Urinary bladder (tissue), 4 donors: ENCODE results near the gene PCMTD2. TPM values are rescaled to one million over a fixed set of nuclear protein-coding genes. Genes with fewer than 3 reads are reported as not detected.

ENCODE experiments used
- DNase-seq: peaks from one replicate; pipeline ENCODE4 v3.0.0-alpha.2; 2015; ENCODE audit errors: extremely low spot score
- H3K27ac ChIP-seq: one replicate; pipeline ENCODE4 v1.5.1; 2013; ENCODE audit warnings: low read depth, mild to moderate bottlenecking, moderate library complexity
- H3K36me3 ChIP-seq: one replicate; pipeline ENCODE4 v1.6.1; 2013; ENCODE audit warnings: mild to moderate bottlenecking, moderate library complexity; ENCODE audit not compliant: insufficient read depth
- H3K4me1 ChIP-seq: one replicate; pipeline ENCODE4 v1.6.1; 2013; ENCODE audit warnings: mild to moderate bottlenecking, moderate library complexity; ENCODE audit not compliant: insufficient read depth
- H3K4me3 ChIP-seq: one replicate; pipeline ENCODE4 v1.5.1; 2013; ENCODE audit warnings: low read depth, low read length
- WGBS: extraction: QIAGEN DNeasy Blood & Tissue Kit; methylation state at CpG from one replicate; pipeline ENCODE4 v1.1.7; 2013; 5-methylcytosine and 5-hydroxymethylcytosine counted together
- polyA plus RNA-seq: library from polyadenylated mRNA; stranded (reverse); fragments of 200-250 nt; gene quantifications from one replicate; pipeline ENCODE4 v1.2.3, GENCODE V29; 2013
- total RNA-seq: library from RNA; depleted of rRNA; stranded (reverse); fragments of >200 nt; gene quantifications from one replicate; pipeline ENCODE4 v1.2.3, GENCODE V29; 2014
- donor health status: healthy with polysubstance abuse.
- donor health status: healthy.

The PCMTD2 gene
- total and polyA plus RNA-seq, 2 donors: 39.1 to 93.9 TPM

GRCh38 chr20:64247970-64248841 is 7.3 kb upstream of the PCMTD2 start:
- no peak for DNase-seq
- Histone ChIP-seq H3K4me1 (no peaks in the 10 kb centered on the region), H3K4me3 (no peak overlapping the region), H3K36me3 (no peaks in the 10 kb centered on the region), H3K27ac (no peak overlapping the region)
- 58% methylated on average over 33 of the region's 33 CpGs for WGBS

GRCh38 chr20:64250027-64250426 is 5.5 kb upstream of the PCMTD2 start:
- Histone ChIP-seq H3K36me3 (no peaks in the 10 kb centered on the region), H3K4me3 (no peak overlapping the region), H3K4me1 (no peaks in the 10 kb centered on the region), H3K27ac (no peak overlapping the region)
- DNase-seq: no peak
- 79% methylated on average over 2 of the region's 2 CpGs for WGBS

- WGBS: 94% methylated on average over 4 of the region's 4 CpGs
- H3K4me1 ChIP-seq: peaks cover 2% of the 10 kb centered on the region
These were observed 2.6 kb upstream of the PCMTD2 start for GRCh38 chr20:64253000-64253383.

GRCh38 chr20:64253443-64253842 is 2.1 kb upstream of the PCMTD2 start:
- H3K36me3 ChIP-seq: no peaks in the 10 kb centered on the region
- H3K27ac ChIP-seq: no peak overlapping the region
- H3K4me3 ChIP-seq: no peak overlapping the region
- 70% methylated on average over 4 of the region's 4 CpGs for WGBS
- no peak for DNase-seq
- peaks cover 2% of the 10 kb centered on the region for H3K4me1 ChIP-seq

More at GRCh38 chr20:64253000-64253383, 2.6 kb upstream of the PCMTD2 start:
- Histone ChIP-seq H3K4me3 (no peak overlapping the region), H3K36me3 (no peaks in the 10 kb centered on the region), H3K27ac (no peak overlapping the region)
- DNase-seq: no peak

GRCh38 chr20:64254156-64254555 is 1.4 kb upstream of the PCMTD2 start:
- Histone ChIP-seq H3K4me3 (no peak overlapping the region), H3K27ac (no peak overlapping the region), H3K4me1 (peaks cover 2% of the 10 kb centered on the region), H3K36me3 (no peaks in the 10 kb centered on the region)
- DNase-seq: no peak
- 84% methylated on average over 5 of the region's 5 CpGs for WGBS

- DNase-seq: no peak
- no peaks in the 10 kb centered on the region for H3K36me3 ChIP-seq
- 75% methylated on average over 28 of the region's 28 CpGs for WGBS
- peak overlapping the region; percentile 25 for H3K27ac ChIP-seq
- peak overlapping the region; percentile 91 for H3K4me3 ChIP-seq
- H3K4me1 ChIP-seq: peaks cover 2% of the 10 kb centered on the region
These were observed 782 bp upstream of the PCMTD2 start for GRCh38 chr20:64254571-64255360.

- WGBS: 20% methylated on average over 15 of the region's 15 CpGs
- H3K4me3 ChIP-seq: peak overlapping the region; percentile 91
- DNase-seq: no peak
- no peaks in the 10 kb centered on the region for H3K36me3 ChIP-seq
- no peak overlapping the region for H3K27ac ChIP-seq
- peaks cover 4% of the 10 kb centered on the region for H3K4me1 ChIP-seq
These were observed 861 bp downstream of the PCMTD2 start for GRCh38 chr20:64256282-64256935.

- Histone ChIP-seq H3K36me3 (no peaks in the 10 kb centered on the region), H3K4me1 (peaks cover 4% of the 10 kb centered on the region), H3K4me3 (no peak overlapping the region), H3K27ac (no peak overlapping the region)
- DNase-seq: no peak
- WGBS: 88% methylated on average over 13 of the region's 13 CpGs
These were observed 1.7 kb downstream of the PCMTD2 start for GRCh38 chr20:64257107-64257757.

- H3K27ac ChIP-seq: no peak overlapping the region
- WGBS: 86% methylated on average over 9 of the region's 9 CpGs
- H3K4me3 ChIP-seq: no peak overlapping the region
- peaks cover 4% of the 10 kb centered on the region for H3K4me1 ChIP-seq
- no peak for DNase-seq
- no peaks in the 10 kb centered on the region for H3K36me3 ChIP-seq
These were observed 2.7 kb downstream of the PCMTD2 start for GRCh38 chr20:64258071-64258823.

GRCh38 chr20:64260239-64260638 is 4.7 kb downstream of the PCMTD2 start:
- Histone ChIP-seq H3K4me3 (no peak overlapping the region), H3K27ac (no peak overlapping the region), H3K36me3 (no peaks in the 10 kb centered on the region), H3K4me1 (peaks cover 4% of the 10 kb centered on the region)
- DNase-seq: no peak
- 91% methylated on average over 6 of the region's 6 CpGs for WGBS

GRCh38 chr20:64261138-64261537 is 5.6 kb downstream of the PCMTD2 start:
- Histone ChIP-seq H3K4me1 (peaks cover 4% of the 10 kb centered on the region), H3K4me3 (no peak overlapping the region)

GRCh38 chr20:64264091-64264490 is 8.5 kb downstream of the PCMTD2 start:
- WGBS: 68% methylated on average over 4 of the region's 4 CpGs
- Histone ChIP-seq H3K4me1 (peaks cover 2% of the 10 kb centered on the region), H3K27ac (no peak overlapping the region), H3K36me3 (no peaks in the 10 kb centered on the region), H3K4me3 (no peak overlapping the region)
- DNase-seq: no peak

More at GRCh38 chr20:64261138-64261537, 5.6 kb downstream of the PCMTD2 start:
- DNase-seq: no peak
- Histone ChIP-seq H3K27ac (no peak overlapping the region), H3K36me3 (no peaks in the 10 kb centered on the region)
- 20% methylated on average over 9 of the region's 9 CpGs for WGBS
